ENCODE data around the gene EHMT2. TPM values are rescaled to one million over a fixed set of nuclear protein-coding genes. Genes with fewer than 3 reads are reported as not detected.
A peak's percentile ranks its signal among the peaks of the same experiment; 100 is the strongest.

The EHMT2 gene
- total RNA-seq: 10.8 and 14.5 TPM in 2 replicates

DNA sequence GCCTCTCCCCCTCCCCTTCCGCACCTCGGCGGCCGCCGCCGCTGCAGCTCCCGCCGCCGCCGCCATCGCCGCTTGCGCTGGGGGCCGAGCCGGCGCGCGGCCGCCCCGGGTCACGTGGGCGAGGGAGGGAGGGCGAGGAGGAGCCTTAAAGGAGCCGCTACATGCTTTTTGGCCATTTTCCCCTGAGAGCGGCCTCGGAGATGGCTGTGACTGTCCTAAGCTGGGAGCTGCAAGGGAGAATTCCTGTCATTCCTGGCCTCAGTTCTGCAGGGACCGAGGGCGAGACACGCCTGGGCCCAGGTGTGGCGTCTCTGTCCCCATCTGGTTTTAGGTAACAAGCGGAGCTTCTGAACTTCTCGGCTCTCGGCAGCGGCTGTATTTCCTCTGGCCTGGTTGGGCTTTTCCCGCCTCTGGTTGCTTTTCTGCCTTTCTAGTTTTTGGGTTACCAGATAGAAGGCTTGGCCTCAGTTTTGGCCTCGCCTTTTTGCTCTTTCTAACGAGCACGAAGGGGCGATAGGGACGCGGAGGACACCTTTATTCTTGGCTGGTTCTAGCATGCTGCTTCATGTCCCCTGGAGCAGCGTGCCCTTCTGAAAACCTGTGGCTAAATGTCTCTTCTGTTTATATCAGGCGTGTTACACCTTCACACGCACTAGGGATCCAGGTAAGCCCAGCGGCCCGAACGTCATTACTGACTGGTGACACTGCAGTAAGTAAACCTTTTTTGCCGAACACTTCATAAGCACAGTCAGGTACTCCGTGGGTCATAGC is at the start of gene EHMT2:
Gene EHMT2 (minus strand): TSS at position 87 of the 771 bp plus-strand sequence. CDS start 21 bp downstream, at position 66.
- Histone ChIP-seq H3K27me3 (ENCODE audit: control insufficient read depth, insufficient read depth, low read length) (no peaks in the 10 kb centered on the region), H3K4me3 (ENCODE audit: low read depth, low read length) (peak within 1 kb of the TSS; percentile 97), H3K36me3 (ENCODE audit: control insufficient read depth, insufficient read depth, low read length) (peaks cover 1% of the 10 kb centered on the region)
- FAIRE-seq: no peak
- peak; percentile 59 for DNase-seq (ENCODE audit: low read depth)
- TF ChIP-seq, protein P1, sequence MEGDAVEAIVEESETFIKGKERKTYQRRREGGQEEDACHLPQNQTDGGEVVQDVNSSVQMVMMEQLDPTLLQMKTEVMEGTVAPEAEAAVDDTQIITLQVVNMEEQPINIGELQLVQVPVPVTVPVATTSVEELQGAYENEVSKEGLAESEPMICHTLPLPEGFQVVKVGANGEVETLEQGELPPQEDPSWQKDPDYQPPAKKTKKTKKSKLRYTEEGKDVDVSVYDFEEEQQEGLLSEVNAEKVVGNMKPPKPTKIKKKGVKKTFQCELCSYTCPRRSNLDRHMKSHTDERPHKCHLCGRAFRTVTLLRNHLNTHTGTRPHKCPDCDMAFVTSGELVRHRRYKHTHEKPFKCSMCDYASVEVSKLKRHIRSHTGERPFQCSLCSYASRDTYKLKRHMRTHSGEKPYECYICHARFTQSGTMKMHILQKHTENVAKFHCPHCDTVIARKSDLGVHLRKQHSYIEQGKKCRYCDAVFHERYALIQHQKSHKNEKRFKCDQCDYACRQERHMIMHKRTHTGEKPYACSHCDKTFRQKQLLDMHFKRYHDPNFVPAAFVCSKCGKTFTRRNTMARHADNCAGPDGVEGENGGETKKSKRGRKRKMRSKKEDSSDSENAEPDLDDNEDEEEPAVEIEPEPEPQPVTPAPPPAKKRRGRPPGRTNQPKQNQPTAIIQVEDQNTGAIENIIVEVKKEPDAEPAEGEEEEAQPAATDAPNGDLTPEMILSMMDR (IDR thresholded peaks at IDR 0.05; ENCODE audit: insufficient read depth, low read length, severe bottlenecking): no peak

DNA sequence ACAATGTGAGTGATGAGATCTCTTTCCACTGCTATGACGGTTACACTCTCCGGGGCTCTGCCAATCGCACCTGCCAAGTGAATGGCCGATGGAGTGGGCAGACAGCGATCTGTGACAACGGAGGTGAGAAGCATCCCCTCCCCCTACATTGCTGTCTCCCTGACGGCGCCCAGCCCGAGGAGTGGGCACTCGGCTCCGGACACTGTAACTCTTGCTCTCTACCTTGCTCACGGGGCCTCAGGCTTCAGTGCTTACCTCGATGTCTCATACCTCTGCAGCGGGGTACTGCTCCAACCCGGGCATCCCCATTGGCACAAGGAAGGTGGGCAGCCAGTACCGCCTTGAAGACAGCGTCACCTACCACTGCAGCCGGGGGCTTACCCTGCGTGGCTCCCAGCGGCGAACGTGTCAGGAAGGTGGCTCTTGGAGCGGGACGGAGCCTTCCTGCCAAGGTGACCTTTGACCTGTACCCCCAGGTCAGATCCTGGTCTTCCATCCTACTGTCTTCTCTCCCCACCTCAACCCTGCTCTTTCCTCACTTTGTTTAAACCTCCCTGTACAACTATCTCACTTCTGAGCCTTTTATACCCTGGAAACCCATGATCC is 49.7 kb upstream of the EHMT2 start:
- TF ChIP-seq, protein P1 (IDR thresholded peaks at IDR 0.05; ENCODE audit: insufficient read depth, low read length, severe bottlenecking): no peak

DNA sequence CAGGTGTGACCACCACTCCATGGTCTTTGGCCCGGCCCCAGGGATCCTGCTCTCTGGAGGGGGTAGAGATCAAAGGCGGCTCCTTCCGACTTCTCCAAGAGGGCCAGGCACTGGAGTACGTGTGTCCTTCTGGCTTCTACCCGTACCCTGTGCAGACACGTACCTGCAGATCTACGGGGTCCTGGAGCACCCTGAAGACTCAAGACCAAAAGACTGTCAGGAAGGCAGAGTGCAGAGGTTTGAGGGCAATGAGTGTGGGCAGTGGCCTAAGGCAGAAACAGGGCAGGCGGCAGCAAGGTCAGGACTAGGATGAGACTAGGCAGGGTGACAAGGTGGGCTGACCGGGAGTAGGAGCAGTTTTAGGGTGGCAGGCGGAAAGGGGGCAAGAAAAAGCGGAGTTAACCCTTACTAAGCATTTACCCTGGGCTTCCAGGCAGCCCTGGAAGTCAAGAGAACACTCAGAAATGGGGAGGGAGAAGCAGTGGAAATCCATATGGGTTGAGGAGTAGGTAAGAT is 48.9 kb upstream of the EHMT2 start:
- DNase-seq (ENCODE audit: low read depth): no peak
- Histone ChIP-seq H3K36me3 (ENCODE audit: control insufficient read depth, insufficient read depth, low read length) (no peaks in the 10 kb centered on the region), H3K27me3 (ENCODE audit: control insufficient read depth, insufficient read depth, low read length) (no peaks in the 10 kb centered on the region), H3K4me3 (ENCODE audit: low read depth, low read length) (no peak overlapping the region)
- no peak for FAIRE-seq
- TF ChIP-seq, protein P1 (IDR thresholded peaks at IDR 0.05; ENCODE audit: insufficient read depth, low read length, severe bottlenecking): no peak

More for the DNA sequence above, 49.7 kb upstream of the EHMT2 start:
- no peak for DNase-seq (ENCODE audit: low read depth)
- Histone ChIP-seq H3K36me3 (ENCODE audit: control insufficient read depth, insufficient read depth, low read length) (peaks cover 3% of the 10 kb centered on the region), H3K4me3 (ENCODE audit: low read depth, low read length) (no peak overlapping the region), H3K27me3 (ENCODE audit: control insufficient read depth, insufficient read depth, low read length) (no peaks in the 10 kb centered on the region)
- no peak for FAIRE-seq

DNA sequence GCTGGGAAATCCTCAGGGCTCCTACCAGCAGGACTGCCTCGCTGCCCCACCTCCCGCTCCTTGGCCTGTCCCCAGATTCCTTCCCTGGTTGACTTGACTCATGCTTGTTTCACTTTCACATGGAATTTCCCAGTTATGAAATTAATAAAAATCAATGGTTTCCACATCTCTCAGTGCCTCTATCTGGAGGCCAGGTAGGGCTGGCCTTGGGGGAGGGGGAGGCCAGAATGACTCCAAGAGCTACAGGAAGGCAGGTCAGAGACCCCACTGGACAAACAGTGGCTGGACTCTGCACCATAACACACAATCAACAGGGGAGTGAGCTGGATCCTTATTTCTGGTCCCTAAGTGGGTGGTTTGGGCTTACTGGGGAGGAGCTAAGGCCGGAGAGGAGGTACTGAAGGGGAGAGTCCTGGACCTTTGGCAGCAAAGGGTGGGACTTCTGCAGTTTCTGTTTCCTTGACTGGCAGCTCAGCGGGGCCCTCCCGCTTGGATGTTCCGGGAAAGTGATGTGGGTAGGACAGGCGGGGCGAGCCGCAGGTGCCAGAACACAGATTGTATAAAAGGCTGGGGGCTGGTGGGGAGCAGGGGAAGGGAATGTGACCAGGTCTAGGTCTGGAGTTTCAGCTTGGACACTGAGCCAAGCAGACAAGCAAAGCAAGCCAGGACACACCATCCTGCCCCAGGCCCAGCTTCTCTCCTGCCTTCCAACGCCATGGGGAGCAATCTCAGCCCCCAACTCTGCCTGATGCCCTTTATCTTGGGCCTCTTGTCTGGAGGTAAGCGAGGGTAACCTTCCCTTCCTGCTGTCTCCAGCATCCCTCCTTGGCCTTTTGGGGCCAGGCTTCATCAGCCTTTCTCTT is 48.2 kb upstream of the EHMT2 start, which contains the start of gene CFB:
Gene CFB (plus strand): TSS at position 589 of the 863 bp plus-strand sequence. CDS start 127 bp downstream, at position 716.
- no peaks in the 10 kb centered on the region for H3K27me3 ChIP-seq (ENCODE audit: control insufficient read depth, insufficient read depth, low read length)
- DNase-seq (ENCODE audit: low read depth) (peak; percentile 87), FAIRE-seq (no peak)
- no peaks in the 10 kb centered on the region for H3K36me3 ChIP-seq (ENCODE audit: control insufficient read depth, insufficient read depth, low read length)
- TF ChIP-seq, protein P1 (IDR thresholded peaks at IDR 0.05; ENCODE audit: insufficient read depth, low read length, severe bottlenecking): no peak
- peak within 1 kb of the TSS; percentile 15 for H3K4me3 ChIP-seq (ENCODE audit: low read depth, low read length)

DNA sequence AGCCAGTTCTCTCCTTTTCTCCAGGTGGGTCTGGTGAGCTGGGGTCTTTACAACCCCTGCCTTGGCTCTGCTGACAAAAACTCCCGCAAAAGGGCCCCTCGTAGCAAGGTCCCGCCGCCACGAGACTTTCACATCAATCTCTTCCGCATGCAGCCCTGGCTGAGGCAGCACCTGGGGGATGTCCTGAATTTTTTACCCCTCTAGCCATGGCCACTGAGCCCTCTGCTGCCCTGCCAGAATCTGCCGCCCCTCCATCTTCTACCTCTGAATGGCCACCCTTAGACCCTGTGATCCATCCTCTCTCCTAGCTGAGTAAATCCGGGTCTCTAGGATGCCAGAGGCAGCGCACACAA is 47.6 kb upstream of the EHMT2 start:
- TF ChIP-seq, protein P1 (IDR thresholded peaks at IDR 0.05; ENCODE audit: insufficient read depth, low read length, severe bottlenecking): no peak
- DNase-seq (ENCODE audit: low read depth) (no peak), FAIRE-seq (no peak)
- Histone ChIP-seq H3K27me3 (ENCODE audit: control insufficient read depth, insufficient read depth, low read length) (no peaks in the 10 kb centered on the region), H3K4me3 (ENCODE audit: low read depth, low read length) (no peak overlapping the region), H3K36me3 (ENCODE audit: control insufficient read depth, insufficient read depth, low read length) (no peaks in the 10 kb centered on the region)
